HG02852 (cell line): ENCODE results near the gene IQSEC3.
"Not testable (repeated sequence)": the region's sequence is repeated elsewhere in the genome, so short reads cannot be mapped to it uniquely, and the experiment has no call there.

ENCODE experiments used
- ATAC-seq: cut with Tn5 transposase; IDR thresholded peaks from one replicate; pipeline ENCODE4 v1.9.1; 2021; ENCODE audit warnings: mild to moderate bottlenecking, moderate library complexity; ENCODE audit not compliant: unreplicated experiment

Gene IQSEC3

DNA sequence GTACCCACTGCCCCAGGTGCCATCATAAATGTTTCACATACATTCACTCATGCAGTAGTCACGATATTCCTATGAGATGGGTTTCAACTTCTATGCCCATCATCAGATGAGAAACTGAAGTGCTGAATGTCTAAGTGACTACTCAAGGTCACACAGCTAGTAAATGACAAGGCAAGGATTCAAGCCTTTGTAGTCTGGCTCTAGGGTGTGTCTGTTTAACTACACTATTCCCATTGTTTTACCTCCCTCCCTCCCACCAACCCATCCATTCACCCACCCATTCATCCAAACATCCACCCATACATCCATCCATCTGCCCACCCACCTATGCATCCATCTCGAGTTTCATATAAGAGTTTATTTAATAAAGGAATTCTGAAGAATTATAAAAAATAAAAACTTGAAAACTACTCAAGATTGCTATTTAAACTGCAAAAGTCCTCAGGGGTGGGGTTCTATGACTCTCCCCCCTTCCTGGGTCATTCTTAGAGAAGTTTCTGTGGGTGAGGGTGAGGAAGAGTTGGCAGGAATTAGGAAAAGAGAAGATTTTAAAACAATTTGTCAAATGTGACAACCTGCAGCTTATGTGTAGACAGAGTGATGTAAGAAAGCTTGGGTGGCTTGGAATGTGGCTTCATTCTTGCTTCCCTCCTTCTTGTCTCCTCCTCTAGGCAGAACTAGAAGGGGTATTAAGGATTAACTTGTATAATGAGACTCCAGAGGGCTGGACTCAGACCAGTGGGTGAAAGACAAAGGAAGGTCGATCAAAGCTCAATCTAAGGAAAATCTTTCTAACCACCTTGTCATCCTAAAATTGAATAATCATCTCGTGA is 13.4 kb upstream of the IQSEC3 start:
- not testable (repeated sequence) for ATAC-seq

DNA sequence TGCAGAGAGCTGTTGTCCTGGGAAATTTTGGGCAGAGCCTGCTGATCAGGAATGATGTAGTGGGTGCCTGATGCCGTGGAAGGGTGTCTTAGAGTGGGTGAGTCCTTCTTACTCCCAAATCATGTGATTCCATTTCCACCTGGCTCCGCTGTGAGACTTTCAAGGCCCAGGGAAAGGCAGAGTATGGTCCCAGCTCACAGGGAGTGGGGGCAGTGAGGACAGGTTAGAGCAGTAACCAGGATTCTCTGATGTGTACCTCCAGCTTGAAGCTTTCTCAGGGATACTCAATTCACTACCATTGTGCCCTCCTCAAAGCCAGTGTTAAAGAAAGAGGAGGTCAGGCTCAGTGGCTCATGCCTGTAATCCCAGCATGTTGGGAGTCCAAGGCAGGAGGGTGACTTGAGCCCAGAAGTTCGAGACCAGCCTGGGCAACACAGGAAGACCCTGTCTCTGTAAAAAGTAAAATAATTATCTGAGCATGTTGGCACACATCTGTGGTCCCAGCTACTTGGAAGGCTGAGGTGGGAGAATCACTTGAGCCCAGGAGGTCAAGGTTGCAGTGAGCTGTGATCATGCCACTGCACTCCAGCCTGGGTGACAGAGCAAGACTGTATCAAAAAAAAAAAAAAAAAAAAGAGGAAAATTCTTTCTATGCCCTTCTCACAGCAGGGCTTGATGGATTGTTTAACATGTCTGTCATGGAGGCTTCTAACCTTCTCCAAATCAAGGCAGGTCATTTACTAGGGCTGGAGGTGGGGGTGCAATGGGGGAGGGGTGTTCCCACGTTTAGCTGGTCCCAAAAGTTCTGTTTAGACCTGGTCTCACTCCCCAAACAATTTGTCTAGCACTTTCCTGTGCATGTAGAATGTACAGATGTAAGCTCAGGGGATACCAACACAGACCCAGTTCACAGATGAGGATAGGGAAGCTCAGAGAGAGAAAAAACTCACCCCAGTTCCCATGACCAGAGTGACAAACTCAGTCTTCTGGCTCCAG is 12.5 kb upstream of the IQSEC3 start:
- no peak for ATAC-seq

DNA sequence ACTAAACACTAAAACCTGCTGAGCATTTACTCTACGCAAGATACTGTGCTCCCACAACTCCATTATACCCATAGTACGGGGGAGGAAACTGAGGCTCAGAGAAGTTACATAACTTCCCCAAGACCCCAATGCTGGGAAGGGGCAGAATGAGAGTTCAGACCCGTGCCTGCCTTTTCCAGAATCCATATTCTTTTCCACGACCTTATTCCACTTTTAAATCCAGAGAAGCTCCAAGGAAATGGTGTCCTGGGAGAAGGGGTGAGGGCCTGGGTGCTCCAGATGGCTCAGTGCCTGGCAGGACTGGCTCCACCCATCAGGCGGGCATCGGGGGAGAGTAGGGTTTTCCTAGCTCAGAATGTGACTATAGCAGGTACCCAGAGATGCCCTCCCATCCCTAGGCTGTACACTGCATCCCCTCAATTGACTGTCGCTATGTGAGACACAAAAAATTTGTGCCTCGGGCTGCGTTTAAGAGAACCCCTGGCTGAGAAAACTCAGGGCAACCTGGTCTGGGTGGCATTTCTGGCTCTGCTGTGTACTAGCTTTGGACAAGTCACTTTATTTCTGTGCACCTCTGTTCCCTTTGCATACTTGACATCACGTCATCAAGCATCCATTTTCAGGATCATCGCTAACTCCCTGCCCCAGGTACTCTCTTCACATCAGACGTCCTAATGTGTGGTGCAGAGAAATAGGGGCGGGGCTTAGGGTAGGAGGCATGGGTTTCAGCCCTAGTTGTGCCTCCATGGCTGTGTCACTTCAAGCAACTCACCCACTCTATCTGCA is 11.6 kb upstream of the IQSEC3 start:
- ATAC-seq, result no peak

DNA sequence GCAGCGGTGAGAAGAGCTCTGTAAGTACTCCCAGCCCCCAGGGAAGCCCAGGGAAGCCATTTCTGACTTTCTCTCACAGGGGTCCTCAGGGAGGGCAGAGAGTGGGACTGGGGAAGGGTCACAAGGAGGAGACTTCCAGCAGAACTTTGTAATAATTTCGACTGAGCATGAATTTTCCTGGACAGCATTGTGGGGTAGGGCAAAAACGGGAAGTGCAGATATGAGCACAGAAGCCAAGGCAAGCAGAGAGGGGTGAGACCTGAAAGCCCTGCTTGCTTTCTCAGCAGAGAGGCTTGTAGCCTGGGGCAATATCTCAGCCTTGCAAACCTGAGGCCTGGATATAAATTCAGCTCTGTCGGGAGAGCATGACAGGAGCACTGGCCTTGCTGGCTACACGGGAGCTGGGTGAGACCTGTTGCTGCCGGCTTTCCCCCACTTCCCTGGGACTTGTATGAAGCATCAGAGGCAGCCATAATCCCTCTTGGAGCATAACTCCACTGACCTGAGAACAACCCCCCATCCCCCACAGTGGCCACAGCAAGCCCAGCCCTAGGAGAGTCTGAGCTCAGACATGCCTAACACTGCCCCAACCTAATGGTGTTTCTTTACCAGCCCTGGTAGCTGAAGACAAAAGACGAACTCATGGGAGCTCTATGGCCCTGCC is 9.8 kb upstream of the IQSEC3 start:
- ATAC-seq, result no peak

DNA sequence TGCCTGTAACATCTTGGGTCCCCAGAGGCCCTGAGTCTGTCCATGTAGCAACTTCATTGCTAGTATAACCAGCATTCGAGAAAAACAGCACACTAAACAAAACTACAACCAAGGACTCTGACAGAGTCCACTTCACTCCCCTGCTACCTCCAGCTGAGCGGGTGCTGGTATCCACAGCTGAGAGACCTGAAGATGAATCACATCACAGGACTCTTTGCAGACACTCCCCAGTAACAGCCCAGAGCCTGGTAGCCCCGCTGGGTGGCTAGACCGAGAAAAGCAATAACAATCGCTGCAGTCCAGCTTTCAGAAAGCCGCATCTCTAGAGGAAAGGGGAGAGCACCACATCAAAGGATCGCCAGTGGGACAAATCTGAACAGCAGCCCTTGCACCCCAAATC is 9.0 kb upstream of the IQSEC3 start:
- ATAC-seq, result no peak

DNA sequence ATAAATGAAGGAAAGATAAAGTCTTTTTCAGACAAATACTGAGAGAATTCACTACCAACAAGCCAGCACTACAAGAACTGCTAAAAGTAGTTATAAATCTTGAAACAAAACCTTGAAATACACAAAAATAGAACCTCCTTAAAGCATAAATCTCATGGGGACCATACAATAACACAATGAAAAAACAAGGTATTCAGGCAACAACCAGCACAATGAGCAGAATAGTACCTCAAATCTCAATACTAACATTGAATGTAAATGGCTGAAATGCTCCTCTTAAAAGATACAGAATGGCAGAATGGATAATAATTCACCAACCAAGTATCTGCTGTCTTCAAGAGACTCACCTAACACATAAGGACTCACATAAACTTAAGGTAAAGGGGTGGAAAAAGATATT is 7.7 kb upstream of the IQSEC3 start:
- no peak for ATAC-seq

DNA sequence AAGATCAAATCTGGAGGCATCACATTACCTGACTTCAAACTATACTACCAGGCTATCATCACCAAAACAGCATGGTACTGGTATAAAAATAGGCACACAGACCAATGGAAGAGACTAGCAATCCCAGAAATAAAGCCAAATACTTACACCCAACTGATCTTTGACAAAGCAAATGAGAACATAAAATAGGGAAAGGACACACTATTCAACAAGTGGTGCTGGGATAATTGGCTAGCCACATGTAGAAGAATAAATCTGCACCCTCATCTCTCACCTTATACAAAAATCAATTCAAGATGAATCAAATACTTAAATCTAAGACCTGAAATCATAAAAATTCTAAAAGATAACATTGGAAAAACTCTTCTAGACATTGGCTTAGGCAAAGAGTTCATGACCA is 4.7 kb upstream of the IQSEC3 start:
- ATAC-seq, result not testable (repeated sequence)

DNA sequence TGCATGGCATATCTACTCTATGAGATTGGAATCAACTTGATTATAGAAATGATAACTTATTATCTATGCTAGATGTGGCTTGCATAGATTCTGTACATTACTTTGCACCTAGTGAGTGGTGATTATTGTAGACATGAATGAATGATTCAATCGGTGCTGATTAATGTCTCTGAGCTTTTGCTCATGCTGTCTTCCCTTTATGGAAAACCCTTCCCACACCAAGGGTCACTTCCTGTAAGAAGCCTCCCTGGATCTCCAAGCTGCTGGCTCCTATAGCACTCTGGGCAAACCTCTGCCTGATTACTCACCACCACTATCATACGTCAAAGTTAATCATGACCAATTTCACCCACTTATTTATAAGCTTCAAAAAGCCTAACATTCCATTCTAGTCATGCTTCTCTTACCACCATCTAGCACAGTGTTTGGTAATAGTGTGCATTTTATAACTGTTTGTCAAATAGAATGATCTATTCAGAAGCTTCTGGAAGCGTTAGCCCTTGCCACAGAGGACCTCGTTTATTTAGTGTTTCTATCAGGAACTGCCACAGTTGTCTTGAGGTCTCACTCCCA is 990 bp upstream of the IQSEC3 start:
- ATAC-seq, result not testable (repeated sequence)

DNA sequence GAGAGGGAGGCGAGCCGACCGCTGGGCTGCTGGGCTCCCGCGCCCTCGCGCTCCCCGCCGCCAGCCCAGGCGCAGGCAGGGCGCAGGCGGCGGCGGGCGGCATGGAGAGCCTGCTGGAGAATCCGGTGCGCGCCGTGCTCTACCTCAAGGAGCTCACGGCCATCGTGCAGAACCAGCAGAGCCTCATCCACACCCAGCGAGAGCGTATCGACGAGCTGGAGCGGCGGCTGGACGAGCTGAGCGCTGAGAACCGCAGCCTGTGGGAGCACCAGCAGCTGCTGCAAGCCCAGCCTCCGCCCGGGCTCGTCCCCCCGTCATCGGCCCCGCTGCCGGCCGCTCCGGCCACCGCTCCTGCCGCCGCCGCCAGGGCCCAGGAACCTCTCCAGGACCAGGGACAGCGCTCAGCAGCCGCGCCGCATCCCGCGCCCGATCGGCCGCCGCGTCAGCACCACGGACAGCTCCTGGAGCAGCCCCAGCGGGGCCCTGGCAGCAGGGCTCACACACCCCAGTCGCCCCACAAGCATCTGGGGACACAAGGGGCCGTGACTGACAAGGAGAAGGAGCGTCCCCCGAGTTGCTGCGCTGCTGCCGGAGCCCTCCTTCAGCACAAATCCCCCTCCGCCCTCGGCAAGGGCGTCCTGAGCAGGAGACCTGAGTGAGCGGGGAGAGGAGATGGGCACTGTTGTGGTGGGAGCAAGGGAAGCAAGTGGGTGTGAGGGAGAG is 376 bp downstream of the IQSEC3 start:
- not testable (repeated sequence) for ATAC-seq

DNA sequence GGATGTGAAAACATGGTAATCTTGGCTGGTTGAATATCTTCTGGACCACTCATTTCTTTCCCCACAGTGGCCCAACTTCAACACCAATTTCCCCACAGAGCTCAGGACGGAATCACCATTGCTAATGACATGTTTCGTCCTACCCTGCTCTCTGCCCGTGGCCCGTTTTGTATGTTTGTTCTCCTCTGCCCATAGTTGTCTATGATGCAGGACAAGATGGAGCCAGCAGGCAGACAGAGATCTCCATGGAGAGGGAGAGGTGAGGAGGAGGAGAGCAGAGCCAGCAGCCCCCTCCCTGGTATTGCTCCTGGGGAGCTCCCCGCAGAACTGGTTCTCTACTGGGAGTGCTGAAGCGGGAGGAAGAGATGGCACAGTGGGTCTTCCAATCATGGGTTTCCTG is 3.1 kb downstream of the IQSEC3 start:
- not testable (repeated sequence) for ATAC-seq

DNA sequence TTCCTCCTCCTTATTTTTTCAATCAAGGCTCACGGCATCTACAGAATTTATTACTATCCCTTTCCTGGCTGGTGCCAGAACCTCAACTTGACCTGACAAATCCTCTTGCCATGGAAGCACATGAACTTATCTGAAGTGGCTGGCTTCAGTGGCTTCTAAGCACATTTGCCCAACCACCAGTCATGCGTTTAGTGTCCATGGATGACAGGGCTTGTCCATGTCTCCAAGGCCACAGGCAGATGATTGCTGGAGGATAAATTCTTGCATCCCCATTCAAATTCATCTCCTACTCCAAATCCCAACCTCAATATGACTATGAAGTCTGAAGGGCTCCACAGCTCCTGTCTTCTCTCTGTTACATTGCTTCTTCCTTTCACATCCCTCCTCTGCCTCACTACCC is 4.0 kb downstream of the IQSEC3 start:
- not testable (repeated sequence) for ATAC-seq

DNA sequence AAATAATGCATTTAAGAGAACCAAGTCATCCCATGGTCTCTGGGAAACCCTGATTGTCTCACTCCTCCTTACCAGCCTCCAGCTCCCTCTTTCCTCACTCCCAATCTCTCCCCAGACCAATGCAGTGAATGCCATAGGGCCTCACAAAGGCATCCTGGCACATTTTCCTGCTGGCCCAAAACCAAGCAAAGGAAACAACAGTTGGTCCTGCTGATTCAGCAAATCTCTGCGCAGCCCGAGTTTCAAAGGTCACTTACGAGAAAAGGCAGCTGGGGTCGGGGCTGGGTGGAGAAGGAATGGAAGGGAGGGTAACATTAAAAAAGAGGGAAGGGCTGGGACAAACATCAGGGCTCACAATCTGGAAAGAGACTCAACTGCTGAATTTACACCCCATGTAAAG is 5.5 kb downstream of the IQSEC3 start:
- not testable (repeated sequence) for ATAC-seq

DNA sequence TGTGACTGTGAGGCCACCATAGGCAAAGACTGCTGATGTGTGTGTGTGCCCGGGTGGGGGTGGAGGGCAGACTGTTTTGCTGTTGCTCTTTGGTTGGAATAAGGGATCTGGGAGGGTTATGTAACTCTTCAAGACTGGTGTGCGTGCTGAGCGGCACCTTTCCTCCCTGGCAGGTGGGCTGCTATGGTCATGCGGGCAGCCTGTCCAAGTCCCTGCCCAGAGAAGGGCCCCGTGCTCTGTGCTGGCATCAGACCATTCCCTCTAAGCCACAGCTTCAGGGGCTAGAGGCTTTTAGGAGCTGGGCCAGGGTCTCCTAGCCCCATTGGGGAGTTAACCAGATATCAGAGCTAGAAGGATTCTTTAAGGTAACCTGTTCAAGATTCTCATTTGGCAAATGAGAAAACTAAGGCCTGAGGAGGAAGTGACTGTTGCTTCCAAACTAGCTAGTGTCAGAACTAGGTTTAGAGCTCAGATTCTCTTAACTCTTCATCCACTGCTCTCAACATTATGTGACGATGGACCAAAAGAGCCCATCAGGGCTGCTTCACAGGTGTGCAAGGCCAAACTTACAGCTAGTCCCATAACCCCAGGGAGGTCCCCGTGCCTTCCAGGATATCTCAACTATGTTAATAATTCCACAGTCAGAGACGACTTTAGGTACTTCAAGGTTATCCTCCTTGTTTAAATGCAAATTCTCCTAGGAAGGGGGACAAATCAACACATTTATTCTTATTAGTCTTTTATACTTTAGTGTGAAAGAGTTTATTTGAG is 8.0 kb downstream of the IQSEC3 start:
- ATAC-seq, result not testable (repeated sequence)

DNA sequence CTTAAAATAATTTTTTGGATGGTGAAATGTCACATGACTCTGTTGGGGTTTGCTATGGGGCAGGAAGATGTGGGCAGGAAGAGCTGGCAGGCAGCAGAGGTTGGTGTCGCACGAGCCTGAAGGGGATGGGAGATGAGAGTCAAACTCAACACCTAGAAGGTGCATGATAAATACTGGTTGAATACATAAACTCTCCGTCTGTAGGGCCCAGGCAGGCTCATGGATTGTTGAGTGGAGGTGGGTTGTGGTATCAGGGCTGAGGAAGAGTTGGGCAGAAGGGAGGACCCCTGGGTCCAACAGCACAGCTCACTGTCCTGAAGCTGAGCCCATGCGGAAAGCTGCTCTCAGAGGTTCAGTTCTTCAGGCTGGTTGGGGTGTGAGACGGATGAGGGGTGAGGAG is 9.0 kb downstream of the IQSEC3 start:
- ATAC-seq, result not testable (repeated sequence)

DNA sequence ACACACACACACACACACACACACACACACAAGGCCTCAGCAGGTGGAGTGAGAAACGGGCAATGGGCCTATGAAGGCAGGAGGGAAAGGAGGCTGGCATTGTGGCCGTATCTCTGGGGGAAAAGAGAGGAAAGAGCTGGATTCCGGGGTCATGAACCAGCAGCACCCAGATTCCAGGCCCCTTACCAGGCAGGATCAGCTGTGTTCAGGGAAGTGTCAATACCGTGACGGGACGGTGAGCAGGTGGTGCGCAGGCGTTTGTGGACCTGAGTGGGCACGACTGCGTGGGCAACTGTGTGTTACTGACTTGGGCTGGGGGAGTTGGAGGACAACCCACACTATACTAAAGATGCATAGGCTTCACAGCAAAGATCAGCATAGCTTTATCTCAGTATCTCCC is 9.5 kb downstream of the IQSEC3 start:
- not testable (repeated sequence) for ATAC-seq

DNA sequence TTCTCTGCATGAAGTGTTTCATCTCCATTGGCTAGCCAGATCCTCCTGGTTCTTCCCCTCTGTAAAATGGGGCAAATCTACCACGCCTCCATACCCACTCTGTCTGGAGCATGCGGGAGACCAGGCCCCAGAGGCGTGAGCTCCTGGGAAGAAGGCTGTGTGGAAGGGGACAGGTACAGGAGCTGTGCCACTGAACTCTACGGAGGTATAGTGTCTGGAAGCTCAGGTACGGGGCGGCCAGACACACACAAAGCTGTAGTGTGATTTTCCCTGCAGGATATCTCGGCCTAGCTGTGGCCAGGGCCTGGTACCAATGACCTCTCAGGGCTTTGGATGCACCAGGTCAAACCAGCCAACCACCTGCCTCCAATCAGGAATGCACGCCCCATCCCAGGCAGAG is 10.0 kb downstream of the IQSEC3 start:
- not testable (repeated sequence) for ATAC-seq

DNA sequence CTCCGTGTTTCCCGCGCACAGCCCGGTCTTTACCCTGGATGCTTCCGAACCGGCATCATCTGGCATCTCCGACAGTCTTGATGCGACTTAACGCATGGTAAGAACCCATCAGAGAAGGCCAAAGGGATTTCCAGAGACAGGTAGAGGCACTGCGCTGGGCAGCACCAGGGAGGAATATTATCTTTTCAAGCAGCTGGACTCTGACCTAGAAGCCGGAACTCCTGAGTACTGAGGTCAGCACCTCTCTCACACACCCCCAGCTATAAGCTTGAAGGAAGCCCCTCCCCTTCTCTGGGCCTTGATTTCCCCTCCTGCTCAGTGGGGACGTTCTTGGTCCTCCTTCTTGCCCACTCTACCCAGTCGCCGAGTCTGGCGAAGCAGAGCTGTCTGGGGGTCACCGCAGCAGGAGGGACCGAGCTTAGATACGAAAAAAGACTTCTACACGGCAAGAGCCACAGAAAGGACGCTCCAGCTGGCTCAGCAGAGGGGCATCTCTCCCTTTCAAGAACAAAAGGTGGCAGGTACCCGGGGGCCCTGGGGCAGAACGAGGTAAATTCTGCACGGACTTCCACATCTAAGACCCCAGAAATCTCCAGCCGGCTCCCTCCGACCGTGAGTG is 10.6 kb downstream of the IQSEC3 start:
- not testable (repeated sequence) for ATAC-seq

DNA sequence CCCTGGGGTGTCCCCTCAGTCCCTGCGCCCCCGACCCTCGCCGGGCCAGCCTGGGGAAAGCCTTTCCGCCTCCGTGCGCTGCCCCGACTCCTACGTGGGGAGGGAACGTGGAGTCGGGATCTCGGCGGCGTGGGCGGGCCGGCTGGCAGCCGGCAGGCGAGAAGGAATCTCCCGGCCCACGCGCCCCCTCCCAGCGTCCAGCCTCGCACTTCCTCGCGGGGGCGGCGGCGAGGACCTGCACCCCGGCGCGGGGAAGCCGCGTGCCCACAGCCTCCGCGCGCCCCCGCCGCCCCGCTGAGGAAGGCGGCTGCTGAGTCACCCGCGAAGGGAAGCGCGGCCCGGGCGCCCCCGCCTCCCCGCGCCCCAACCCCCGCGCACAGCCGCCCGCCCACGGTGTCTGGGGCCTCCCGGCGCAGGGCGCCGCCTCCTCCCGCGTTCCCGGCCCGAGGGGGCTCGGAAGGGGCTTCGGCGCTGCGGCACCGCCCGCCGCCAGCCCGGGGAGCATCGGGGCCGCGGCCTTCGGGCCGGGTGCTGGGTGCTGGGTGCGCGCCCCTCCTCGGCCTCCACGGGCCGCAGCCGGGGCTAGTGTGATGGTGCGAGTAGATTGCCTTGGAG is 11.3 kb downstream of the IQSEC3 start:
- ATAC-seq, result not testable (repeated sequence)
